Testis (tissue), 2 donors: ENCODE data around the gene TRMO.

Source experiments
- POLR2A ChIP-seq: fragments of 450-650 bp; IDR thresholded peaks from one replicate; pipeline ENCODE4 v1.6.1; 2017; ENCODE audit warnings: antibody characterized with exemption, mild to moderate bottlenecking, moderate library complexity
- TF ChIP-seq, protein P1 (sequence below), 3 experiments: fragments of 450-650 bp in 2 of 3; fragments of 200-600 bp in 1 of 3; sonication (generic) in 1 of 3; IDR thresholded peaks; one replicate each; pipeline ENCODE4 v1.5.1; 2016 to 2019; ENCODE audit warnings: antibody characterized with exemption in 3 of 3, mild to moderate bottlenecking in 2 of 3, moderate library complexity in 1 of 3

DNA sequence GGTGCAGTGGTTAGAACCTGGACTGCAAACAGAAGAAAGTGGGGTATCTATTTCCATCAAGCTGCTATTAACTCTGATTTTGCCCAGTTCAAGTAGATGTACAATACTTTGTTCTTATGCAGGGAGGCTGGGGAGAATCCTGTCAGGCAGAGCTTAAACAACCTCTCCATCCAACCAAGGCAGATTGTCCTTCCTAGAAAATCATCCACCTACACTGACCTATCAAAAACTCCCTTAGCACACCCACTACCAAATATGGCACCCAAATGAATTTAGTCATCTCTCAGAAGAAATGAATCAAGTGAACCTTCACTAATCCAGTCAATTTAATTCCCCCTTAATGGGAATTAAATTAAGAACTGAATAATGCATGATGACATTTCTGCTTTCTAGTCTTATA, 34.0 kb upstream of the TRMO start:
- TF ChIP-seq, protein P1, sequence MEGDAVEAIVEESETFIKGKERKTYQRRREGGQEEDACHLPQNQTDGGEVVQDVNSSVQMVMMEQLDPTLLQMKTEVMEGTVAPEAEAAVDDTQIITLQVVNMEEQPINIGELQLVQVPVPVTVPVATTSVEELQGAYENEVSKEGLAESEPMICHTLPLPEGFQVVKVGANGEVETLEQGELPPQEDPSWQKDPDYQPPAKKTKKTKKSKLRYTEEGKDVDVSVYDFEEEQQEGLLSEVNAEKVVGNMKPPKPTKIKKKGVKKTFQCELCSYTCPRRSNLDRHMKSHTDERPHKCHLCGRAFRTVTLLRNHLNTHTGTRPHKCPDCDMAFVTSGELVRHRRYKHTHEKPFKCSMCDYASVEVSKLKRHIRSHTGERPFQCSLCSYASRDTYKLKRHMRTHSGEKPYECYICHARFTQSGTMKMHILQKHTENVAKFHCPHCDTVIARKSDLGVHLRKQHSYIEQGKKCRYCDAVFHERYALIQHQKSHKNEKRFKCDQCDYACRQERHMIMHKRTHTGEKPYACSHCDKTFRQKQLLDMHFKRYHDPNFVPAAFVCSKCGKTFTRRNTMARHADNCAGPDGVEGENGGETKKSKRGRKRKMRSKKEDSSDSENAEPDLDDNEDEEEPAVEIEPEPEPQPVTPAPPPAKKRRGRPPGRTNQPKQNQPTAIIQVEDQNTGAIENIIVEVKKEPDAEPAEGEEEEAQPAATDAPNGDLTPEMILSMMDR (IDR thresholded peaks at IDR 0.05): no peak
- TF ChIP-seq POLR2A: no peak
